Gastrocnemius medialis (tissue), 4 donors: ENCODE measurements around the gene NACA. TPM values are rescaled to one million over a fixed set of nuclear protein-coding genes. Genes with fewer than 3 reads are reported as not detected.
"Not testable (repeated sequence)": the region's sequence is repeated elsewhere in the genome, so short reads cannot be mapped to it uniquely, and the experiment has no call there.

Experiments
- ATAC-seq, 2 donors: fragments of 150-250 bp; one replicate each; pipeline ENCODE4 v1.9.1; 2016
- DNase-seq, 2 donors: peaks; one replicate each; pipeline ENCODE4 v3.0.0-alpha.2; 2019
- H3K27ac ChIP-seq, 4 donors: fragments of 200-600 bp; sonication (generic); 1 replicate in 1 of 4; 2 replicates in 3 of 4; pipeline ENCODE4 v1.5.1; 2016 to 2018; ENCODE audit warnings: mild to moderate bottlenecking in 2 of 4, moderate library complexity in 1 of 4
- H3K27me3 ChIP-seq, 3 donors: fragments of 200-600 bp; sonication (generic) in 2 of 3; 1 replicate in 1 of 3; 2 replicates in 2 of 3; pipeline versions ENCODE4 v1.5.1 to v1.6.0; 2016 to 2019; ENCODE audit warnings: mild to moderate bottlenecking in 1 of 3, moderate library complexity in 1 of 3
- H3K36me3 ChIP-seq, 2 donors: fragments of 200-600 bp; sonication (generic) in 1 of 2; one replicate each; pipeline ENCODE4 v1.5.1; 2017 to 2018
- H3K4me1 ChIP-seq, 2 donors: fragments of 200-600 bp; sonication (generic) in 1 of 2; one replicate each; pipeline ENCODE4 v1.5.1; 2016 to 2017; ENCODE audit warnings: mild to moderate bottlenecking in 2 of 2
- H3K4me3 ChIP-seq, 4 donors: fragments of 200-600 bp; sonication (generic) in 3 of 4; 1 replicate in 1 of 4; 2 replicates in 3 of 4; pipeline ENCODE4 v1.5.1; 2016 to 2019; ENCODE audit warnings: mild to moderate bottlenecking in 2 of 4
- H3K9me3 ChIP-seq, 3 donors: fragments of 200-600 bp; sonication (generic) in 2 of 3; 1 replicate in 1 of 3; 2 replicates in 2 of 3; pipeline ENCODE4 v1.5.1; 2016 to 2019
- CTCF ChIP-seq, 5 experiments: fragments of 450-650 bp in 3 of 5; fragments of 200-600 bp in 2 of 5; sonication (generic) in 2 of 5; IDR thresholded peaks in 4 of 5; conservative IDR thresholded peaks in 1 of 5; 1 replicate in 4 of 5; 2 replicates in 1 of 5; pipeline ENCODE4 v1.5.1; 2016 to 2019; ENCODE audit warnings: antibody characterized with exemption in 5 of 5, mild to moderate bottlenecking in 3 of 5, moderate library complexity in 3 of 5
- POLR2A ChIP-seq, 2 donors: fragments of 450-650 bp; IDR thresholded peaks; one replicate each; pipeline ENCODE4 v1.6.1; 2017; ENCODE audit warnings: antibody characterized with exemption in 2 of 2, mild to moderate bottlenecking in 2 of 2, moderate library complexity in 2 of 2
- in situ Hi-C, 4 donors: fragments of 200-750 bp; cut with MboI; loops; one replicate each; pipeline versions ENCODE4 v1.15.0 to v1.8.0; 2017; ENCODE audit warnings: low sequenced_read_pairs in 4 of 4
- intact Hi-C: fragments of 100-400 bp; cut with DNase I; formaldehyde crosslinking; loops from one replicate; pipeline ENCODE4 v1.15.1; 2023; ENCODE audit warnings: low total_unique reads
- total RNA-seq, 4 donors: library from RNA; depleted of rRNA; stranded (reverse); fragments of >200 nt; gene quantifications; one replicate each; pipeline versions ENCODE4 v1.1.0 to v1.2.3, GENCODE V29; 2016

Gene NACA
- total RNA-seq, 4 donors from 2014 or later: 225 to 438 (median 398) TPM

DNA sequence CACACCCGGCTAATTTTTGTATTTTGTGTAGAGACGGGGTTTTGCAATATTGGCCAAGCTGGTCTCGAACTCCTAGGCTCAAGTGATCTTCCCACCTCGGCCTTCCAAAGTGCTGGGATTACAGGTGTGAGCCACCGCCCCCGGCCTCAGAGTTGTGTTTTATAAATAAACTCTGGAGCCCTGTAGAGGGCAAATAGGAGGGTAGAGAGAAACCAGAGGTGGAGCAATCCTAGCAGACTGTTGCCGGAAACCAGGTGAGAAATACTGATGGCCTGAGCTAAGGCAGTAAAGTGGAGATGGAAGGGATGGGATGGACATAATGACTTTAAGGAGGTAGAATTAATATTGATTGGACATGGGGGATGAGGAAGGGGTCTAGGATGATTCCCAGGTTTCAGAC lies 35.4 kb upstream of the NACA start:
- in situ Hi-C loops (no loop called here), intact Hi-C loops (no loop called here)
- DNase-seq: no peak
- Histone ChIP-seq H3K4me3 (no peak overlapping the region), H3K4me1 (no peaks in the 10 kb centered on the region), H3K27me3 (no peaks in the 10 kb centered on the region), H3K36me3 (no peaks in the 10 kb centered on the region), H3K9me3 (no peaks in the 10 kb centered on the region), H3K27ac (no peak overlapping the region)
- TF ChIP-seq CTCF (IDR thresholded peaks at IDR 0.05 in 4 of 5, conservative IDR thresholded peaks at IDR 0.05 in 1 of 5) (no peak), POLR2A (IDR thresholded peaks at IDR 0.05) (no peak)
- ATAC-seq: no peak

DNA sequence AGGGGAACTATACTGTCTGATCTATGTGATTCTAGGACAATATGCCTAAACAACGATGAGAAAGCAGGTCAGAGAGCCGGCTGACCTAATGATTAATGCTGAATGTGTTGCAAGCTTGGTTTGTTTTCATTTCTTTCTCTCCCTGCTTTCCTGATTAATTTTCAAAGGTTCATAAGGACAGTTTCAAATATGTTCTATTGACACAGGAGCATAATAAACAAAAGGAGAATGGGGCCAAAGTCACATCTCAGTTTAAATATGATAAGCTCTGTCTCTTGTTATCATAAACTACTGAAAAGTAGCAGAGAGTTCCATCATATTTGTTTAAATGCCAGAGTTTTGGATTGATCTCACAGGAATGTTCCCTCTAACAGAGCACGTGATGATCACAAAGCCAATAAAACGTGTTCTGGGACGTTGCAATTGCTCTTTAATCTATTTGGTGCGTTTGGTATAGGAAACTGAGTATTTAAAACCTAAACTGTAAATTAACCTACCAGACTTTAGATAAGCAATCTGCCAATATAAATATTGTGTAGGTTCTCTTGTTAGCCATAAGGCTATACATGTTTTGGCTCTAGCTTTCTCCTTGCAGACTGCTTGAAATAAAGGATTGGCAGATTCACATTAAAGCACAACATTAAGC lies 34.3 kb upstream of the NACA start:
- DNase-seq (no peak), ATAC-seq (no peak)
- Histone ChIP-seq H3K36me3 (no peaks in the 10 kb centered on the region), H3K4me3 (no peak overlapping the region), H3K9me3 (no peaks in the 10 kb centered on the region), H3K4me1 (no peaks in the 10 kb centered on the region), H3K27ac (no peak overlapping the region), H3K27me3 (no peaks in the 10 kb centered on the region)
- TF ChIP-seq CTCF (IDR thresholded peaks at IDR 0.05 in 4 of 5, conservative IDR thresholded peaks at IDR 0.05 in 1 of 5): no peak
- no peak for TF ChIP-seq POLR2A (IDR thresholded peaks at IDR 0.05)
- in situ Hi-C loops: loop anchor here (5.0 kb wide), 1 partner anchor 228 kb away; no protein-coding TSS in a partner anchor
- intact Hi-C loops: loop anchor here (5.0 kb wide), 2 partner anchors 303 to 353 kb away; partner anchors contain the start of gene STAT6

GRCh38 chr12:56758728-56759262 lies 33.7 kb upstream of the NACA start:
- no peak overlapping the region for H3K27ac ChIP-seq
- H3K27me3 ChIP-seq: no peaks in the 10 kb centered on the region
- H3K4me1 ChIP-seq: no peaks in the 10 kb centered on the region
- in situ Hi-C loops (loop anchor here (5.0 kb wide), 1 partner anchor 229 kb away; no protein-coding TSS in a partner anchor), intact Hi-C loops (loop anchor here (5.0 kb wide), 2 partner anchors 304 to 354 kb away; partner anchors contain the start of gene STAT6)
- H3K4me3 ChIP-seq: no peak overlapping the region
- ATAC-seq: no peak
- no peaks in the 10 kb centered on the region for H3K9me3 ChIP-seq
- DNase-seq: no peak
- no peak for TF ChIP-seq POLR2A (IDR thresholded peaks at IDR 0.05)
- no peak for TF ChIP-seq CTCF (IDR thresholded peaks at IDR 0.05 in 4 of 5, conservative IDR thresholded peaks at IDR 0.05 in 1 of 5)
- H3K36me3 ChIP-seq: no peaks in the 10 kb centered on the region

GRCh38 chr12:56757971-56758370 lies 32.9 kb upstream of the NACA start:
- H3K9me3 ChIP-seq, ATAC-seq, H3K4me1 ChIP-seq, H3K27me3 ChIP-seq, H3K27ac ChIP-seq, H3K36me3 ChIP-seq, H3K4me3 ChIP-seq, DNase-seq: not testable (repeated sequence)
- in situ Hi-C loops: loop anchor here (5.0 kb wide), 1 partner anchor 229 kb away; no protein-coding TSS in a partner anchor
- intact Hi-C loops: loop anchor here (1.0 to 5.0 kb wide), 3 partner anchors 229 to 354 kb away; partner anchors contain the start of gene STAT6

DNA sequence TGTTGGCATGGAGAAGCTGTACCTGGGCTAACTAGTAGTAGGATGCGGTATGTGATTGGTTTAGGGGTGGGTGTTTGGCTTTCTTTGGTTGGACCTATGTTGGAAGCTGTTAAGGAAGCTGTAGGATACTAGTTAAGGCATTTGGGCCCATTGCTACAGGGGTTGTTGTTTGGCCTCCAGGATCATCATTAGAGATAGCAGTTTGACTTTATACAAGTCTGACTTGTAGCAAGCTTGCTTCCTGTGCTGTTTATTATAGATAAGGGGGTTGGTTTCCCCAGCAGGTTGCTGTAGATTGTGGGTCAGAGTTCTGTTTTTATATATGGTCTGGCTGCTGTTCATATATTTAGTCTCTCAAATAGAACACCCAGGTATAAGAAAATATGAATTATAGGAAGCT lies 28.5 kb upstream of the NACA start:
- H3K36me3 ChIP-seq: no peaks in the 10 kb centered on the region
- H3K9me3 ChIP-seq: no peaks in the 10 kb centered on the region
- ATAC-seq (no peak), DNase-seq (no peak)
- in situ Hi-C loops: no loop called here
- no peaks in the 10 kb centered on the region for H3K27me3 ChIP-seq
- no peak overlapping the region for H3K4me3 ChIP-seq
- intact Hi-C loops: loop anchor here (5.0 kb wide), 1 partner anchor 254 kb away; the partner anchor contains the start of gene ZBTB39
- H3K4me1 ChIP-seq: peaks cover 3 to 8% of the 10 kb centered on the region in 2 donors
- no peak overlapping the region for H3K27ac ChIP-seq
- TF ChIP-seq CTCF (IDR thresholded peaks at IDR 0.05 in 4 of 5, conservative IDR thresholded peaks at IDR 0.05 in 1 of 5) (no peak), POLR2A (IDR thresholded peaks at IDR 0.05) (no peak)
